ENCODE data around the gene SP110. TPM values are rescaled to one million over a fixed set of nuclear protein-coding genes. Genes with fewer than 3 reads are reported as not detected.
"Not testable (repeated sequence)": the region's sequence is repeated elsewhere in the genome, so short reads cannot be mapped to it uniquely, and the experiment has no call there.

SP110 gene
- total and polyA plus RNA-seq, 2 experiments from 2014 or later = 2.3 to 8.2 TPM

DNA sequence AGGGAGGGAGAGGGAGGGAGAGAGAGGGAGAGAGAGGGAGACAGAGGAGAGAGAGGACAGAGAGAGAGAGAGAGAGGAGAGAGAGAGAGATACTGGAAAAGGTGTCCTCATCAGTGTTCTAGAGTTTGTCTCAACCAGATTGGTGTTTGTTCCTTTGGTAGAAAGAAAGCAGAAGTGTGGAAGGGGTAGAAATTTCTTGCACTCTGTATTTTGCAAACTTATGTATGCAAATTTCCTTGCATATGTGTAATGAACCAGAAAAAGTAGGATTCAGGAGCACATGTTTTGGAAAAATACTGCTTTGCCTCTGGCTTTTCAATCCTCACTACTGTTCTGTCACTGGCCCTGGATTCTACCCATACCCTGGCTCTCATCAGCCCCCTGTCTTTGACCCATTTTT, 4.7 kb upstream of the SP110 start (continued):
- TF ChIP-seq, protein P1, sequence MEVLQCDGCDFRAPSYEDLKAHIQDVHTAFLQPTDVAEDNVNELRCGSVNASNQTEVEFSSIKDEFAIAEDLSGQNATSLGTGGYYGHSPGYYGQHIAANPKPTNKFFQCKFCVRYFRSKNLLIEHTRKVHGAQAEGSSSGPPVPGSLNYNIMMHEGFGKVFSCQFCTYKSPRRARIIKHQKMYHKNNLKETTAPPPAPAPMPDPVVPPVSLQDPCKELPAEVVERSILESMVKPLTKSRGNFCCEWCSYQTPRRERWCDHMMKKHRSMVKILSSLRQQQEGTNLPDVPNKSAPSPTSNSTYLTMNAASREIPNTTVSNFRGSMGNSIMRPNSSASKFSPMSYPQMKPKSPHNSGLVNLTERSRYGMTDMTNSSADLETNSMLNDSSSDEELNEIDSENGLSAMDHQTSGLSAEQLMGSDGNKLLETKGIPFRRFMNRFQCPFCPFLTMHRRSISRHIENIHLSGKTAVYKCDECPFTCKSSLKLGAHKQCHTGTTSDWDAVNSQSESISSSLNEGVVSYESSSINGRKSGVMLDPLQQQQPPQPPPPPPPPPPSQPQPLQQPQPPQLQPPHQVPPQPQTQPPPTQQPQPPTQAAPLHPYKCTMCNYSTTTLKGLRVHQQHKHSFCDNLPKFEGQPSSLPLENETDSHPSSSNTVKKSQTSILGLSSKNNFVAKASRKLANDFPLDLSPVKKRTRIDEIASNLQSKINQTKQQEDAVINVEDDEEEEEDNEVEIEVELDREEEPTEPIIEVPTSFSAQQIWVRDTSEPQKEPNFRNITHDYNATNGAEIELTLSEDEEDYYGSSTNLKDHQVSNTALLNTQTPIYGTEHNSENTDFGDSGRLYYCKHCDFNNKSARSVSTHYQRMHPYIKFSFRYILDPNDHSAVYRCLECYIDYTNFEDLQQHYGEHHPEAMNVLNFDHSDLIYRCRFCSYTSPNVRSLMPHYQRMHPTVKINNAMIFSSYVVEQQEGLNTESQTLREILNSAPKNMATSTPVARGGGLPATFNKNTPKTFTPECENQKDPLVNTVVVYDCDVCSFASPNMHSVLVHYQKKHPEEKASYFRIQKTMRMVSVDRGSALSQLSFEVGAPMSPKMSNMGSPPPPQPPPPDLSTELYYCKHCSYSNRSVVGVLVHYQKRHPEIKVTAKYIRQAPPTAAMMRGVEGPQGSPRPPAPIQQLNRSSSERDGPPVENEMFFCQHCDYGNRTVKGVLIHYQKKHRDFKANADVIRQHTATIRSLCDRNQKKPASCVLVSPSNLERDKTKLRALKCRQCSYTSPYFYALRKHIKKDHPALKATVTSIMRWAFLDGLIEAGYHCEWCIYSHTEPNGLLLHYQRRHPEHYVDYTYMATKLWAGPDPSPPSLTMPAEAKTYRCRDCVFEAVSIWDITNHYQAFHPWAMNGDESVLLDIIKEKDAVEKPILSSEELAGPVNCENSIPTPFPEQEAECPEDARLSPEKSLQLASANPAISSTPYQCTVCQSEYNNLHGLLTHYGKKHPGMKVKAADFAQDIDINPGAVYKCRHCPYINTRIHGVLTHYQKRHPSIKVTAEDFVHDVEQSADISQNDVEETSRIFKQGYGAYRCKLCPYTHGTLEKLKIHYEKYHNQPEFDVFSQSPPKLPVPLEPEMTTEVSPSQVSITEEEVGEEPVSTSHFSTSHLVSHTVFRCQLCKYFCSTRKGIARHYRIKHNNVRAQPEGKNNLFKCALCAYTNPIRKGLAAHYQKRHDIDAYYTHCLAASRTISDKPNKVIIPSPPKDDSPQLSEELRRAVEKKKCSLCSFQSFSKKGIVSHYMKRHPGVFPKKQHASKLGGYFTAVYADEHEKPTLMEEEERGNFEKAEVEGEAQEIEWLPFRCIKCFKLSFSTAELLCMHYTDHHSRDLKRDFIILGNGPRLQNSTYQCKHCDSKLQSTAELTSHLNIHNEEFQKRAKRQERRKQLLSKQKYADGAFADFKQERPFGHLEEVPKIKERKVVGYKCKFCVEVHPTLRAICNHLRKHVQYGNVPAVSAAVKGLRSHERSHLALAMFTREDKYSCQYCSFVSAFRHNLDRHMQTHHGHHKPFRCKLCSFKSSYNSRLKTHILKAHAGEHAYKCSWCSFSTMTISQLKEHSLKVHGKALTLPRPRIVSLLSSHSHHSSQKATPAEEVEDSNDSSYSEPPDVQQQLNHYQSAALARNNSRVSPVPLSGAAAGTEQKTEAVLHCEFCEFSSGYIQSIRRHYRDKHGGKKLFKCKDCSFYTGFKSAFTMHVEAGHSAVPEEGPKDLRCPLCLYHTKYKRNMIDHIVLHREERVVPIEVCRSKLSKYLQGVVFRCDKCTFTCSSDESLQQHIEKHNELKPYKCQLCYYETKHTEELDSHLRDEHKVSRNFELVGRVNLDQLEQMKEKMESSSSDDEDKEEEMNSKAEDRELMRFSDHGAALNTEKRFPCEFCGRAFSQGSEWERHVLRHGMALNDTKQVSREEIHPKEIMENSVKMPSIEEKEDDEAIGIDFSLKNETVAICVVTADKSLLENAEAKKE (CRISPR knock-in tag; IDR thresholded peaks at IDR 0.05) = no peak
- TF ChIP-seq ZNF331 (CRISPR knock-in tag; IDR thresholded peaks at IDR 0.05; ENCODE audit: low read depth) = no peak
- TF ChIP-seq, protein P2, sequence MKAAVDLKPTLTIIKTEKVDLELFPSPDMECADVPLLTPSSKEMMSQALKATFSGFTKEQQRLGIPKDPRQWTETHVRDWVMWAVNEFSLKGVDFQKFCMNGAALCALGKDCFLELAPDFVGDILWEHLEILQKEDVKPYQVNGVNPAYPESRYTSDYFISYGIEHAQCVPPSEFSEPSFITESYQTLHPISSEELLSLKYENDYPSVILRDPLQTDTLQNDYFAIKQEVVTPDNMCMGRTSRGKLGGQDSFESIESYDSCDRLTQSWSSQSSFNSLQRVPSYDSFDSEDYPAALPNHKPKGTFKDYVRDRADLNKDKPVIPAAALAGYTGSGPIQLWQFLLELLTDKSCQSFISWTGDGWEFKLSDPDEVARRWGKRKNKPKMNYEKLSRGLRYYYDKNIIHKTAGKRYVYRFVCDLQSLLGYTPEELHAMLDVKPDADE (IDR thresholded peaks at IDR 0.05) = no peak
- no peak for TF ChIP-seq JUNB (IDR thresholded peaks at IDR 0.05; ENCODE audit: unreplicated experiment)
- TF ChIP-seq EZH2 (IDR thresholded peaks at IDR 0.05; ENCODE audit: low read depth, unreplicated experiment) = no peak
- TF ChIP-seq NANOG (IDR thresholded peaks at IDR 0.05; ENCODE audit: borderline replicate concordance) = no peak
- TF ChIP-seq EZH2phosphoT487 (IDR thresholded peaks at IDR 0.05; ENCODE audit: unreplicated experiment) = no peak

- peaks cover 10% of the 10 kb centered on the region; the same call in 2 of the 3 replicates for H3K4me1 Mint-ChIP-seq
- not testable (repeated sequence) for H3K27ac ChIP-seq (ENCODE audit: low read depth); H3K27me3 ChIP-seq (ENCODE audit: insufficient read depth); H3F3A ChIP-seq (replicated peaks; ENCODE audit: low read depth); H3K27ac Mint-ChIP-seq; H3K4me2 ChIP-seq; H3K4me3 ChIP-seq; H3K27me3 Mint-ChIP-seq (ENCODE audit: insufficient read depth, low read depth, poor library complexity); H4K20me1 ChIP-seq (replicated peaks; ENCODE audit: insufficient read depth); ATAC-seq; H2AFZ ChIP-seq; DNase-seq (ENCODE audit: low spot score); H3K4me1 ChIP-seq (ENCODE audit: insufficient read depth); H3K36me3 ChIP-seq (ENCODE audit: insufficient read depth); H3K4me3 Mint-ChIP-seq; H3K9me3 Mint-ChIP-seq; H3K9me2 ChIP-seq (ENCODE audit: insufficient read depth); H3K36me3 Mint-ChIP-seq (ENCODE audit: low read depth); H3K79me2 ChIP-seq (replicated peaks; ENCODE audit: insufficient read depth)
These were observed 3.0 kb upstream of the SP110 start for GRCh38 chr2:230222829-230223228.

Data from GM23338 (cell line).